ENCODE measurements around the gene TCAP.

- TF ChIP-seq CTCF (IDR thresholded peaks at IDR 0.05; ENCODE audit: poor library complexity, severe bottlenecking): no peak
- TF ChIP-seq POLR2AphosphoS5 (IDR thresholded peaks at IDR 0.05): no peak
- TF ChIP-seq EZH2 (IDR thresholded peaks at IDR 0.05; ENCODE audit: borderline replicate concordance, insufficient read depth, low read length, poor library complexity, severe bottlenecking): no peak
- TF ChIP-seq EP300 (conservative IDR thresholded peaks at IDR 0.05; ENCODE audit: poor library complexity, severe bottlenecking): no peak
- no peak for TF ChIP-seq RAD21 (conservative IDR thresholded peaks at IDR 0.05)
- TF ChIP-seq SMC3 (conservative IDR thresholded peaks at IDR 0.05; ENCODE audit: poor library complexity): no peak
- no peak for TF ChIP-seq MXI1 (conservative IDR thresholded peaks at IDR 0.05; ENCODE audit: poor library complexity, severe bottlenecking)
- TF ChIP-seq TAF1 (IDR thresholded peaks at IDR 0.05; ENCODE audit: low read depth): no peak
These were observed 5.6 kb downstream of the TCAP start for GRCh38 chr17:39670746-39671145.

Data from neural cell (in vitro differentiated cells).